GM12878 (cell line): Measurements from ENCODE around the gene DEK. TPM values are rescaled to one million over a fixed set of nuclear protein-coding genes. Genes with fewer than 3 reads are reported as not detected.

Experiments used
- ATF3 ChIP-seq: IDR thresholded peaks from 2 replicates; pipeline ENCODE4 v1.6.1; 2011; ENCODE audit warnings: low read depth, mild to moderate bottlenecking, low read length, moderate library complexity, borderline replicate concordance; ENCODE audit errors: extremely low read depth
- CHD4 ChIP-seq: fragments of 200-600 bp; sonication (generic); IDR thresholded peaks from 2 replicates; pipeline ENCODE4 v1.6.1; 2016; ENCODE audit warnings: mild to moderate bottlenecking
- CTCF ChIP-seq, 3 experiments: IDR thresholded peaks in 2 of 3; conservative IDR thresholded peaks in 1 of 3; 2 replicates each; pipeline ENCODE4 v1.5.1; 2011; ENCODE audit warnings: low read depth in 3 of 3, low read length in 3 of 3, mild to moderate bottlenecking in 3 of 3, control low read depth in 2 of 3, moderate library complexity in 2 of 3, inconsistent platforms in 1 of 3, mixed read lengths in 1 of 3; ENCODE audit not compliant: control insufficient read depth in 2 of 3, insufficient read depth in 1 of 3; ENCODE audit errors: extremely low read depth in 1 of 3
- E2F8 ChIP-seq: fragments of 450-650 bp; IDR thresholded peaks from 2 replicates; pipeline ENCODE4 v1.6.1; 2018; ENCODE audit warnings: mild to moderate bottlenecking, low read depth, moderate library complexity; ENCODE audit not compliant: partially characterized antibody
- E4F1 ChIP-seq: fragments of 450-650 bp; IDR thresholded peaks from 2 replicates; pipeline ENCODE4 v1.6.1; 2018; ENCODE audit warnings: borderline replicate concordance, mild to moderate bottlenecking; ENCODE audit not compliant: partially characterized antibody
- FOS ChIP-seq: IDR thresholded peaks from 3 replicates; pipeline ENCODE4 v1.6.1; 2011; ENCODE audit warnings: borderline replicate concordance; ENCODE audit not compliant: insufficient read length; ENCODE audit errors: extremely low read depth
- HDAC2 ChIP-seq: fragments of 200-600 bp; sonication (generic); IDR thresholded peaks from 2 replicates; pipeline ENCODE4 v1.6.1; 2017
- NFXL1 ChIP-seq: fragments of 450-650 bp; IDR thresholded peaks from 2 replicates; pipeline ENCODE4 v1.6.1; 2017; ENCODE audit warnings: antibody characterized with exemption, mild to moderate bottlenecking, borderline replicate concordance
- RUNX3 ChIP-seq: IDR thresholded peaks from 2 replicates; pipeline ENCODE4 v1.6.1; 2012; ENCODE audit warnings: low read length, inconsistent platforms
- SMARCA5 ChIP-seq: fragments of 450-650 bp; IDR thresholded peaks from 2 replicates; pipeline ENCODE4 v1.6.1; 2017; ENCODE audit warnings: mild to moderate bottlenecking
- STAT1 ChIP-seq: fragments of 450-650 bp; conservative IDR thresholded peaks from 2 replicates; pipeline ENCODE4 v1.6.1; 2014; ENCODE audit warnings: antibody characterized with exemption, mild to moderate bottlenecking
- polyA plus RNA-seq, 11 experiments: library from polyadenylated mRNA; depleted of rRNA in 4 of 11; unstranded in 6 of 11; stranded (reverse) in 5 of 11; fragments of >200 nt; fragmentation: Nextera tagmentation in 4 of 11; fragmentation: Illumina TruSeq in 1 of 11; extraction: Ambion mirVana in 4 of 11; extraction: Trizol in 1 of 11; gene quantifications; 1 replicate in 1 of 11; 2 replicates in 10 of 11; pipeline versions ENCODE4 v1.2.1 to v1.2.3, GENCODE V29; 2011 to 2016; ENCODE audit warnings: inconsistent platforms in 2 of 11, missing spikeins in 2 of 11, low read depth in 1 of 11
- total RNA-seq, 4 experiments: library from RNA; depleted of rRNA in 3 of 4; stranded (reverse); fragments of >200 nt in 3 of 4; fragmentation: Illumina TruSeq in 1 of 4; extraction: Trizol in 1 of 4; gene quantifications; 2 replicates each; pipeline versions ENCODE4 v1.2.1 to v1.2.3, GENCODE V29; 2013 to 2021
- TF ChIP-seq, protein P1 (sequence below): IDR thresholded peaks from 2 replicates; pipeline ENCODE4 v1.6.1; 2011; ENCODE audit warnings: mild to moderate bottlenecking, low read depth, low read length, moderate library complexity; ENCODE audit not compliant: insufficient replicate concordance

DEK gene
- total and polyA plus RNA-seq, 10 of the 15 experiments (the other 5 are each of a cell fraction or from before 2014, with no cell fraction given), result 111 to 346 (median 196) TPM

DNA sequence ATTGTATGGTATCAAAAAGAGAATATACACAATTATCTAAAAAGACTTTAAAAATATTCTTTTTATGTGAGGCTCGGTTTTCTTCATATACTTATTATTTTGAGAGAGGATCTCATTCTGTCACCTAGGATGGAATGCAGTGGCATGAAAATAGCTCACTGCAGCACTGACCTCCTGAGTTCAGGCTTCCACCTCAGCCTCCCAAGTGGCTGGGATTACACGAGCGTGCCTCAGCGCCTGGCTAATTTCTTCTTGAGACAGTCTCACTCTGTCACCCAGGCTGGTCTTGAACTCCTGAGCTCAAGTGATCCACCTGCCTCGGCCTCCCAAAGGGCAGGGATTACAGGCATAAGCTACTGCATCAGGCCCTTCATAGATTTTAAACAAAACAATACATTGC is 10.7 kb downstream of the DEK start (continued):
- TF ChIP-seq ATF3, result no peak
- TF ChIP-seq HDAC2, result no peak
- TF ChIP-seq SMARCA5, result no peak
- TF ChIP-seq RUNX3, result no peak
- TF ChIP-seq STAT1, result no peak
- TF ChIP-seq FOS, result no peak
- TF ChIP-seq E2F8, result no peak
- TF ChIP-seq CTCF (IDR thresholded peaks at IDR 0.05 in 2 of 3, conservative IDR thresholded peaks at IDR 0.05 in 1 of 3; ENCODE audit: control insufficient read depth in 2 of 3, extremely low read depth in 1 of 3, insufficient read depth in 1 of 3, low read depth in 3 of 3, low read length in 3 of 3), result no peak
- no peak for TF ChIP-seq E4F1
- no peak for TF ChIP-seq NFXL1
- TF ChIP-seq CHD4, result no peak
- TF ChIP-seq, protein P1, sequence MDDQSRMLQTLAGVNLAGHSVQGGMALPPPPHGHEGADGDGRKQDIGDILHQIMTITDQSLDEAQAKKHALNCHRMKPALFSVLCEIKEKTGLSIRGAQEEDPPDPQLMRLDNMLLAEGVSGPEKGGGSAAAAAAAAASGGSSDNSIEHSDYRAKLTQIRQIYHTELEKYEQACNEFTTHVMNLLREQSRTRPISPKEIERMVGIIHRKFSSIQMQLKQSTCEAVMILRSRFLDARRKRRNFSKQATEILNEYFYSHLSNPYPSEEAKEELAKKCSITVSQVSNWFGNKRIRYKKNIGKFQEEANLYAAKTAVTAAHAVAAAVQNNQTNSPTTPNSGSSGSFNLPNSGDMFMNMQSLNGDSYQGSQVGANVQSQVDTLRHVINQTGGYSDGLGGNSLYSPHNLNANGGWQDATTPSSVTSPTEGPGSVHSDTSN, result no peak
